Measurements from ENCODE around the gene TRPT1. TPM values are rescaled to one million over a fixed set of nuclear protein-coding genes. Genes with fewer than 3 reads are reported as not detected.
A peak's percentile ranks its signal among the peaks of the same experiment; 100 is the strongest.

TRPT1 gene
- total RNA-seq, 1 experiment from 2014 or later = 66.1 TPM

DNA sequence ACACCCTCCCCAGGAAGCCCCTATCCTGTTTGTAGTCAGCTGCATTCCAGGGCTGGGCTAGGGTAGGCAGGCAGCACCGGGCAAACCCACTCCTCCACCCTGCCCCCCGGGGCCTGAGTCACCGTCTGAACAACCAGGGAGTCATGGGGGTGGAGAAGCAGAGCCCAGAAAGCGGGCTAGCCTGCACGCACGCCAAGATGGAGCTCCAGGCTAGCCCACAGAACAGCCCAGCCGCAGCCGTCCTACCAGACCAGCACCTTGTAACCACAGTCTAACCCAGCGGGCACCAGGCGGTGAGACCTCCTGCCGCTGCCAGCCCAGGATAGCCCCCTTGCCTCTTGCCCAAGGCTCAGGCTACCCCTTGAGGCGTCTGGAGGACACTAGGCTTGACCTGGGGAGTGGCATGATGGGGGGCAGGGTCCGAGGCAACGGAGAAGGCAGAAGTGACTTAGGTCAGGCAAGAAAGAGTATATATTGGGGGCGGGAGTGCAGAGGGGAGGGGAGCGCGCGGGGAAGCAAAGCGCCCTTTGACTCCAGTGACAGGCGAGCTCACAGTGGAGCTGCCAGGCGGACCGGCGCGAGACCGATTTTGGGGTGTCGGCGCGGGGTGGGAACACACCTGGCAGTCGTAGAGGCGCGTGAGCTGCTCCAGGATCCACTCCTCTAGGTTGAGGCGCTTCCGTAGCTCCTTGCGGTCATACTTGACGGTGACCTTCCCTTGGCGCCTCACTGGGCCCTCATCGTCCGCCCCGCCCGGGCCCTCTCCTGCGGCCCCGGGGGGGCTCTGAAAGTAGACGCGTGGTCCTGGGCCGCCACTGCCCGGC is 20.0 kb upstream of the TRPT1 start:
- H3K9me3 ChIP-seq (ENCODE audit: control insufficient read depth, insufficient read depth, low read depth, low read length) = no peaks in the 10 kb centered on the region
- peak overlapping the region; percentile 85 to 95 for H3K4me3 ChIP-seq (ENCODE audit: low read depth in 2 of 2, low read length in 2 of 2)
- intact Hi-C loops (cut with micrococcal nuclease; ENCODE audit: unreplicated experiment) (loop anchor here (10.0 kb wide), 1 partner anchor 59 kb away; the partner anchor contains the start of genes CATSPERZ and ESRRA), in situ Hi-C loops (cut with HindIII; ENCODE audit: low pct_unique_long_range_greater_than_20kb, low sequenced_read_pairs) (no loop called here)
- no peaks in the 10 kb centered on the region for H3K27me3 ChIP-seq (ENCODE audit: control insufficient read depth, insufficient read depth, low read length)
- ChIA-PET POLR2A (interaction anchor here (0.5 to 0.6 kb wide), 2 partner anchors 28 to 56 kb away, joined by 3 to 5 read pairs; no protein-coding TSS in a partner anchor), CTCF (interaction anchor here (1.2 kb wide), 1 partner anchor 71 kb away, joined by 3 read pairs; the partner anchor contains the start of genes PRDX5 and TRMT112)
- H3K27ac ChIP-seq (ENCODE audit: low read length) = peak overlapping the region; percentile 95
- DNase-seq (ENCODE audit: low read depth, low spot score) = peak; percentile 71
- no peak; the same call in 1 of the 2 replicates for TF ChIP-seq POLR2AphosphoS5 (IDR thresholded peaks at IDR 0.05; ENCODE audit: low read depth, low read length)
- TF ChIP-seq, protein P1, sequence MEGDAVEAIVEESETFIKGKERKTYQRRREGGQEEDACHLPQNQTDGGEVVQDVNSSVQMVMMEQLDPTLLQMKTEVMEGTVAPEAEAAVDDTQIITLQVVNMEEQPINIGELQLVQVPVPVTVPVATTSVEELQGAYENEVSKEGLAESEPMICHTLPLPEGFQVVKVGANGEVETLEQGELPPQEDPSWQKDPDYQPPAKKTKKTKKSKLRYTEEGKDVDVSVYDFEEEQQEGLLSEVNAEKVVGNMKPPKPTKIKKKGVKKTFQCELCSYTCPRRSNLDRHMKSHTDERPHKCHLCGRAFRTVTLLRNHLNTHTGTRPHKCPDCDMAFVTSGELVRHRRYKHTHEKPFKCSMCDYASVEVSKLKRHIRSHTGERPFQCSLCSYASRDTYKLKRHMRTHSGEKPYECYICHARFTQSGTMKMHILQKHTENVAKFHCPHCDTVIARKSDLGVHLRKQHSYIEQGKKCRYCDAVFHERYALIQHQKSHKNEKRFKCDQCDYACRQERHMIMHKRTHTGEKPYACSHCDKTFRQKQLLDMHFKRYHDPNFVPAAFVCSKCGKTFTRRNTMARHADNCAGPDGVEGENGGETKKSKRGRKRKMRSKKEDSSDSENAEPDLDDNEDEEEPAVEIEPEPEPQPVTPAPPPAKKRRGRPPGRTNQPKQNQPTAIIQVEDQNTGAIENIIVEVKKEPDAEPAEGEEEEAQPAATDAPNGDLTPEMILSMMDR (IDR thresholded peaks at IDR 0.05) = no peak
- TF ChIP-seq TCF7L2 (IDR thresholded peaks at IDR 0.05; ENCODE audit: low read depth, low read length) = no peak
- TF ChIP-seq, protein P2, sequence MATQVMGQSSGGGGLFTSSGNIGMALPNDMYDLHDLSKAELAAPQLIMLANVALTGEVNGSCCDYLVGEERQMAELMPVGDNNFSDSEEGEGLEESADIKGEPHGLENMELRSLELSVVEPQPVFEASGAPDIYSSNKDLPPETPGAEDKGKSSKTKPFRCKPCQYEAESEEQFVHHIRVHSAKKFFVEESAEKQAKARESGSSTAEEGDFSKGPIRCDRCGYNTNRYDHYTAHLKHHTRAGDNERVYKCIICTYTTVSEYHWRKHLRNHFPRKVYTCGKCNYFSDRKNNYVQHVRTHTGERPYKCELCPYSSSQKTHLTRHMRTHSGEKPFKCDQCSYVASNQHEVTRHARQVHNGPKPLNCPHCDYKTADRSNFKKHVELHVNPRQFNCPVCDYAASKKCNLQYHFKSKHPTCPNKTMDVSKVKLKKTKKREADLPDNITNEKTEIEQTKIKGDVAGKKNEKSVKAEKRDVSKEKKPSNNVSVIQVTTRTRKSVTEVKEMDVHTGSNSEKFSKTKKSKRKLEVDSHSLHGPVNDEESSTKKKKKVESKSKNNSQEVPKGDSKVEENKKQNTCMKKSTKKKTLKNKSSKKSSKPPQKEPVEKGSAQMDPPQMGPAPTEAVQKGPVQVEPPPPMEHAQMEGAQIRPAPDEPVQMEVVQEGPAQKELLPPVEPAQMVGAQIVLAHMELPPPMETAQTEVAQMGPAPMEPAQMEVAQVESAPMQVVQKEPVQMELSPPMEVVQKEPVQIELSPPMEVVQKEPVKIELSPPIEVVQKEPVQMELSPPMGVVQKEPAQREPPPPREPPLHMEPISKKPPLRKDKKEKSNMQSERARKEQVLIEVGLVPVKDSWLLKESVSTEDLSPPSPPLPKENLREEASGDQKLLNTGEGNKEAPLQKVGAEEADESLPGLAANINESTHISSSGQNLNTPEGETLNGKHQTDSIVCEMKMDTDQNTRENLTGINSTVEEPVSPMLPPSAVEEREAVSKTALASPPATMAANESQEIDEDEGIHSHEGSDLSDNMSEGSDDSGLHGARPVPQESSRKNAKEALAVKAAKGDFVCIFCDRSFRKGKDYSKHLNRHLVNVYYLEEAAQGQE (IDR thresholded peaks at IDR 0.05; ENCODE audit: insufficient read depth in 1 of 2, low read depth in 2 of 2, low read length in 1 of 2) = no peak
- no peak; the same call in 1 of the 2 replicates for TF ChIP-seq SIN3A (IDR thresholded peaks at IDR 0.05; ENCODE audit: borderline replicate concordance, insufficient read depth, low read depth, low read length)
- BruUV-seq (replicated peaks) = TSS peak; percentile 89
- peak; percentile 7; the same call in 1 of the 2 replicates for ATAC-seq
- H3K4me1 ChIP-seq (ENCODE audit: control insufficient read depth, insufficient read depth, low read length) = peaks cover 54% of the 10 kb centered on the region
- H3K36me3 ChIP-seq (ENCODE audit: control insufficient read depth, insufficient read depth, low read length) = peaks cover 3% of the 10 kb centered on the region; the same call in 1 of the 2 replicates

DNA sequence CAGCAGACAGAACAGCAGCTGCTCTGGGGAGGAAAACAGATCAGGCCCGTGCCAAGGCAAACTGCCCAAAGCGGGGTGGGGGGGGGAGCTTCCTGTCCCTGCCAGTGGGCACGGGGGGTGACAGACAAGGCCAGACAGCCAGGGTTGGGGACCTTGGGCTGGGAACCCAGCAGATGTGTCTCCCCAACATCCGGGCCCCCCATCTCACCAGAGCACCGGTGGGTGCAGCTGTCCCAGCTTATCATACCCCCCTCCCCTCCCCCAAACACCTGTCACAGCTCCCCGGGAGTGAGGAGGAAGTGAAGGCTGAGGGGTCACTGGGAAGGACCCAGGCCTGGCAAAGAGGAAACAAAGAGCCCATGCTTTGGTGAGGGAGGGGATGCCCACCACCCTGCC is 19.4 kb upstream of the TRPT1 start:
- peak overlapping the region; percentile 85 to 95 for H3K4me3 ChIP-seq (ENCODE audit: low read depth in 2 of 2, low read length in 2 of 2)
- DNase-seq (ENCODE audit: low read depth, low spot score) (no peak), ATAC-seq (no peak)
- no peaks in the 10 kb centered on the region for H3K27me3 ChIP-seq (ENCODE audit: control insufficient read depth, insufficient read depth, low read length)
- intact Hi-C loops (cut with micrococcal nuclease; ENCODE audit: unreplicated experiment) = loop anchor here (10.0 kb wide), 1 partner anchor 59 kb away; the partner anchor contains the start of genes CATSPERZ and ESRRA
- CTCF ChIA-PET = interaction anchor here (1.2 kb wide), 1 partner anchor 72 kb away, joined by 3 read pairs; the partner anchor contains the start of genes PRDX5 and TRMT112
- POLR2A ChIA-PET = interaction anchor here (0.6 kb wide), 1 partner anchor 61 kb away, joined by 3 read pairs; no protein-coding TSS in a partner anchor
- in situ Hi-C loops (cut with HindIII; ENCODE audit: low pct_unique_long_range_greater_than_20kb, low sequenced_read_pairs) = no loop called here
- no peaks in the 10 kb centered on the region for H3K9me3 ChIP-seq (ENCODE audit: control insufficient read depth, insufficient read depth, low read depth, low read length)
- TF ChIP-seq, protein P2 (IDR thresholded peaks at IDR 0.05; ENCODE audit: insufficient read depth in 1 of 2, low read depth in 2 of 2, low read length in 1 of 2) = no peak
- no peak; the same call in none of the 2 replicates for TF ChIP-seq POLR2AphosphoS5 (IDR thresholded peaks at IDR 0.05; ENCODE audit: low read depth, low read length)
- TF ChIP-seq, protein P1 (IDR thresholded peaks at IDR 0.05) = no peak
- TF ChIP-seq TCF7L2 (IDR thresholded peaks at IDR 0.05; ENCODE audit: low read depth, low read length) = no peak
- TF ChIP-seq SIN3A (IDR thresholded peaks at IDR 0.05; ENCODE audit: borderline replicate concordance, insufficient read depth, low read depth, low read length) = no peak
- H3K27ac ChIP-seq (ENCODE audit: low read length) = peak overlapping the region; percentile 95
- H3K36me3 ChIP-seq (ENCODE audit: control insufficient read depth, insufficient read depth, low read length) = peaks cover 3% of the 10 kb centered on the region; the same call in 1 of the 2 replicates
- no TSS peak for BruUV-seq (replicated peaks)
- peaks cover 51% of the 10 kb centered on the region for H3K4me1 ChIP-seq (ENCODE audit: control insufficient read depth, insufficient read depth, low read length)

All from Panc1 (cell line).